GM10847 (cell line): ENCODE measurements around the gene SHANK1.

Experiments
- POLR2A ChIP-seq: IDR thresholded peaks from 2 replicates; pipeline ENCODE4 v1.6.1; 2011; ENCODE audit not compliant: insufficient read length; ENCODE audit errors: extremely low read depth

The SHANK1 gene

GRCh38 chr19:50725218-50725910 lies 5.8 kb upstream of the SHANK1 start:
- TF ChIP-seq POLR2A, result no peak

- peak; percentile 54 for TF ChIP-seq POLR2A
Observed at GRCh38 chr19:50724522-50725217, 5.1 kb upstream of the SHANK1 start.

- TF ChIP-seq POLR2A, result no peak
Observed at GRCh38 chr19:50723735-50724521, 4.3 kb upstream of the SHANK1 start.

GRCh38 chr19:50723069-50723468 lies 3.5 kb upstream of the SHANK1 start, which contains the start of gene CLEC11A:
TSS of gene CLEC11A (plus strand) at chr19:50723364. CDS start at chr19:50723526, 162 bp downstream.
- TF ChIP-seq POLR2A, result no peak

- no peak for TF ChIP-seq POLR2A
Observed at GRCh38 chr19:50722201-50723013, 2.8 kb upstream of the SHANK1 start.

- TF ChIP-seq POLR2A, result no peak
Observed at GRCh38 chr19:50721441-50722137, 2.0 kb upstream of the SHANK1 start.

- TF ChIP-seq POLR2A, result no peak
Observed at GRCh38 chr19:50720921-50721381, 1.3 kb upstream of the SHANK1 start.

- no peak for TF ChIP-seq POLR2A
Observed at GRCh38 chr19:50720181-50720920, 749 bp upstream of the SHANK1 start.

GRCh38 chr19:50719119-50719435 lies 525 bp downstream of the SHANK1 start:
- TF ChIP-seq POLR2A, result no peak

- no peak for TF ChIP-seq POLR2A
Observed at GRCh38 chr19:50718255-50719118, 1.1 kb downstream of the SHANK1 start.

- TF ChIP-seq POLR2A, result no peak
Observed at GRCh38 chr19:50717891-50718254, 1.7 kb downstream of the SHANK1 start.

- TF ChIP-seq POLR2A, result no peak
Observed at GRCh38 chr19:50717026-50717723, 2.4 kb downstream of the SHANK1 start.

- no peak for TF ChIP-seq POLR2A
Observed at GRCh38 chr19:50716178-50717025, 3.2 kb downstream of the SHANK1 start.
